Camera-type eye (tissue), 1 donor: ENCODE measurements around the gene FAM217A. TPM values are rescaled to one million over a fixed set of nuclear protein-coding genes. Genes with fewer than 3 reads are reported as not detected.

ENCODE experiments used
- total RNA-seq: library from RNA; depleted of rRNA; stranded (reverse); fragments of >200 nt; gene quantifications from one replicate; pipeline ENCODE4 v1.2.3, GENCODE V29; 2014

Gene FAM217A
- total RNA-seq = not detected

GRCh38 chr6:4078691-4079471 lies at the start of gene FAM217A:
TSS of gene FAM217A (minus strand) at chr6:4079137. CDS start at chr6:4077414, 1,723 bp downstream.

Other genes with a start within 250 kb of the FAM217A start
- gene FAM50B, start 229.8 kb downstream of the FAM217A start, total RNA-seq = 14.1 TPM
- gene ECI2, start 56.4 kb upstream of the FAM217A start, total RNA-seq = 57.4 TPM